Urinary bladder (tissue), 3 donors: ENCODE data around the gene SORL1-AS1.

Experiments used
- DNase-seq: peaks from one replicate; pipeline ENCODE4 v3.0.0-alpha.2; 2015; ENCODE audit errors: extremely low spot score
- H3K27ac ChIP-seq: one replicate; pipeline ENCODE4 v1.5.1; 2013; ENCODE audit warnings: low read depth, mild to moderate bottlenecking, moderate library complexity
- H3K36me3 ChIP-seq: one replicate; pipeline ENCODE4 v1.6.1; 2013; ENCODE audit warnings: mild to moderate bottlenecking, moderate library complexity; ENCODE audit not compliant: insufficient read depth
- H3K4me1 ChIP-seq: one replicate; pipeline ENCODE4 v1.6.1; 2013; ENCODE audit warnings: mild to moderate bottlenecking, moderate library complexity; ENCODE audit not compliant: insufficient read depth
- H3K4me3 ChIP-seq: one replicate; pipeline ENCODE4 v1.5.1; 2013; ENCODE audit warnings: low read depth, low read length
- WGBS: extraction: QIAGEN DNeasy Blood & Tissue Kit; methylation state at CpG from one replicate; pipeline ENCODE4 v1.1.7; 2013; 5-methylcytosine and 5-hydroxymethylcytosine counted together
- donor health status: healthy with polysubstance abuse.
- donor health status: healthy.

SORL1-AS1 gene

GRCh38 chr11:121439337-121439736 lies 13.4 kb downstream of the SORL1-AS1 start:
- no peak overlapping the region for H3K27ac ChIP-seq

DNA sequence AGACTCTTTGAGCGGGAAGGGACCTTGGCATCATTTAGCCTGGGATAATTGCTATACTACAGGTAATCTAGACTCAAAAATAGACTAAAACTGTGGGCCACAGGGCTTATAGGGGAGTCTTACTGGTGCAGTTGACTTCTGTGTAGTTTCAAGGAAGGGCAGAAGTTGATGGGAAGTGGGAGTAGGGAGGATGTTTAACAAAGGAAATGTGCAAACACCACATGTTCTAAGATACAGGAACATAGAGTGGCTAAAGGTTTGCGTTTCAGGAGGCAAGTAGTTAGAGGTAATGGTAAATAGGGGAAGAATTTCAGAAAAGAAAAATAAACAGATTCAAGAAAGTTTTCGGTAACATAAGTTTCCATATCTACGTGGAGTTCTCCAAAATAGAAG lies 15.1 kb downstream of the SORL1-AS1 start:
- Histone ChIP-seq H3K4me1 (no peaks in the 10 kb centered on the region), H3K27ac (no peak overlapping the region), H3K36me3 (no peaks in the 10 kb centered on the region), H3K4me3 (no peak overlapping the region)
- no peak for DNase-seq
- WGBS, result 91% methylated on average over 4 of the region's 4 CpGs

More at GRCh38 chr11:121439337-121439736, 13.4 kb downstream of the SORL1-AS1 start:
- Histone ChIP-seq H3K4me3 (no peak overlapping the region), H3K36me3 (no peaks in the 10 kb centered on the region), H3K4me1 (no peaks in the 10 kb centered on the region)
- no peak for DNase-seq
- 33% methylated on average over 4 of the region's 4 CpGs for WGBS

GRCh38 chr11:121437018-121437685 lies 15.6 kb downstream of the SORL1-AS1 start:
- Histone ChIP-seq H3K36me3 (no peaks in the 10 kb centered on the region), H3K4me3 (no peak overlapping the region), H3K4me1 (no peaks in the 10 kb centered on the region), H3K27ac (no peak overlapping the region)
- DNase-seq, result no peak

DNA sequence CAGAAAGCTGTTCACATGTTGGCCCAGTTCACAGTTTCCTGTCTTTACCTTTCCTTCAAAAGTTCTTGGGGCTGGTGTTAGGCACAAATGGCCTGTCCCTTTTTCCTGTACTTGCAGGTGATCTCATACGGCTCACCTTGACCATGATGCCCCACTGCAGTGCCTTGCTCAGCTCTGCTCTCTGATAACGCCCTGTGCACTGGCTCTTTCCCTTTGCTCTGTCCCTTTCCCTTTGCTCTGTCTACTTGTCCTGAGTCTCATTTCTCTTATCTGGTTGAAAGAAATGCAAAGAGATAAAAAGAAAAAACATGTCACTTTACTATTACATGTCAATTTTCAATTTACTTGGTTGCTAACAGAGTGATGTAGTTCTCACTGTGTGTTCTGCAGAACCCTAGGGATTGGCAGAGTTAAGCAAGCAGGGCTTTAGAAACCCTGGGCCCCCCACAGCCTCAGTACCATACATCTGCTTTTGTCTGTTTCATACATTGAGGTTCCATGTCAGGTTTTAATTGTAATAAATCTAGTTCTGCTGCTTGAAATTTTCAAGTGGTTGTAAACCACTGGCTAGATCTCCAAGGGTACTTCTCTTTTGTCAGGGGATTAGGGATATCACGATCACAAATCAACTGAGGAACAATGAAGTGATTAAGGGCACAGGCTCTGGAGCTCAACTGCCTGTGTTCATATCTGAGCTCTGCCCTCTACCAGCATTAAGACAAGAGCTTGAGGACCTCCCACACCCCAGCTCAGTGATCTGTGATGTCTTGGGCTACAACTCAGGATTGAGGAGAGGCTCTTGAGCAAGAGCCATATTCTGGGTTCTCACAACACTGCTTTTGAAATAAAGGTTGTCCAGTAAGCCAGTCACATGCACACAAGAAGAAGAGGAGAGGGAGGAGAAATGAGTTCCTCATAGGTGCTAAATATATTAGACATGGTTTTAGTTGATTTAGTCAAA lies 16.9 kb downstream of the SORL1-AS1 start:
- WGBS, result 90% methylated on average over 3 of the region's 3 CpGs
- H3K4me1 ChIP-seq, result no peaks in the 10 kb centered on the region
- no peaks in the 10 kb centered on the region for H3K36me3 ChIP-seq
- DNase-seq, result no peak
- H3K4me3 ChIP-seq, result no peak overlapping the region
- H3K27ac ChIP-seq, result no peak overlapping the region

GRCh38 chr11:121435132-121435531 lies 17.6 kb downstream of the SORL1-AS1 start:
- no peak overlapping the region for H3K27ac ChIP-seq
- DNase-seq, result no peak
- 70% methylated on average over 4 of the region's 4 CpGs for WGBS
- no peaks in the 10 kb centered on the region for H3K4me1 ChIP-seq
- no peak overlapping the region for H3K4me3 ChIP-seq
- no peaks in the 10 kb centered on the region for H3K36me3 ChIP-seq

- Histone ChIP-seq H3K36me3 (no peaks in the 10 kb centered on the region), H3K4me1 (no peaks in the 10 kb centered on the region), H3K4me3 (no peak overlapping the region), H3K27ac (no peak overlapping the region)
- DNase-seq, result no peak
- WGBS, result 80% methylated on average over 4 of the region's 4 CpGs
Observed at GRCh38 chr11:121431820-121432526, 20.8 kb downstream of the SORL1-AS1 start.

GRCh38 chr11:121429556-121429955 lies 23.2 kb downstream of the SORL1-AS1 start:
- WGBS, result 46% methylated on average over 3 of the region's 3 CpGs
- H3K27ac ChIP-seq, result no peak overlapping the region
- no peaks in the 10 kb centered on the region for H3K4me1 ChIP-seq
- no peaks in the 10 kb centered on the region for H3K36me3 ChIP-seq
- DNase-seq, result no peak
- H3K4me3 ChIP-seq, result no peak overlapping the region

DNA sequence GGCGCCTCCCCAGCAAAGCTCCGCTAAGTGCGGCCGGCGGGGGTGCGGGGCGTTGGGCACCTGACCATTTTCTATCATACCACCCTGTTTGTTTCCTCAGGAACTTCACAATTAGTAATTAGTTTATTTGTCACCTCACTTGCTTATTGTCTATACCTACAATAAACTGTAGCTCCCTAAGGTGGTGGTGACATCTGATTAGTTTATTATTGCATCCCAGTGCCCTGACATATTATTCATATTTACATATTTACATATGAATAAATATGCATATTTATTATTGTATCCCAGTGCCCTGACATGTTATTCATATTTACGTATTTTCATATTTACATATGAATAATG lies 25.4 kb downstream of the SORL1-AS1 start:
- no peak for DNase-seq
- Histone ChIP-seq H3K36me3 (no peaks in the 10 kb centered on the region), H3K4me1 (no peaks in the 10 kb centered on the region), H3K27ac (no peak overlapping the region), H3K4me3 (peak overlapping the region; percentile 24)
- 12% methylated on average over 8 of the region's 8 CpGs for WGBS

- Histone ChIP-seq H3K4me3 (peak overlapping the region; percentile 24), H3K36me3 (no peaks in the 10 kb centered on the region), H3K4me1 (no peaks in the 10 kb centered on the region), H3K27ac (no peak overlapping the region)
- DNase-seq, result no peak
- 26% methylated on average over 48 of the region's 48 CpGs for WGBS
Observed at GRCh38 chr11:121426476-121427399, 26.0 kb downstream of the SORL1-AS1 start.

DNA sequence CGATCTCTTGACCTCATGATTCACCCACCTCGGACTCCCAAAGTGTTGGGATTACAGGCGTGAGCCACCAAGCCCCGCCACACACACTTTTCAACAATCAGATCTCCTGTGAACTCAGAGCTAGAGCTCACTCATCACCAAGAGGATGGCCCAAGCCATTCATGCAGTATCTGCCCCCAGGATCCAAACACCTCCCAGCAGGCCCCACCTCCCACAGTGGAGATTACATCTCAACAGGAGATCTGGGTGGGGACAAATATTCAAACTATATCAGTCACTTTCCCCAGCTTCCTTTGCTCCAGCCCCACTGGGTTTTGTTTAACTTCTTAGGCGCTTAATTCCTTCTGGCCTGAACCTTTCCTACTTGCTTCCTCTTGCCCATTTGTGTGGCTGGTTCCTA lies 26.9 kb downstream of the SORL1-AS1 start:
- no peak overlapping the region for H3K27ac ChIP-seq
- H3K36me3 ChIP-seq, result no peaks in the 10 kb centered on the region
- H3K4me3 ChIP-seq, result no peak overlapping the region
- DNase-seq, result no peak
- 95% methylated on average over 5 of the region's 5 CpGs for WGBS
- no peaks in the 10 kb centered on the region for H3K4me1 ChIP-seq

GRCh38 chr11:121422675-121423074 lies 30.1 kb downstream of the SORL1-AS1 start:
- DNase-seq, result no peak

GRCh38 chr11:121421149-121421901 lies 31.4 kb downstream of the SORL1-AS1 start:
- 80% methylated on average over 4 of the region's 4 CpGs for WGBS
- Histone ChIP-seq H3K36me3 (no peaks in the 10 kb centered on the region), H3K27ac (no peak overlapping the region), H3K4me1 (no peaks in the 10 kb centered on the region), H3K4me3 (no peak overlapping the region)
- DNase-seq, result no peak

More at GRCh38 chr11:121422675-121423074, 30.1 kb downstream of the SORL1-AS1 start:
- no peaks in the 10 kb centered on the region for H3K4me1 ChIP-seq
- 66% methylated on average over 4 of the region's 4 CpGs for WGBS
- H3K4me3 ChIP-seq, result no peak overlapping the region
- no peaks in the 10 kb centered on the region for H3K36me3 ChIP-seq
- no peak overlapping the region for H3K27ac ChIP-seq
